B cell (primary cell): ENCODE measurements around the gene PPP1R14B. TPM values are rescaled to one million over a fixed set of nuclear protein-coding genes. Genes with fewer than 3 reads are reported as not detected.

Source experiments
- ATAC-seq: fragments of 200-7000 bp; cut with Tn5 transposase; one replicate; pipeline ENCODE4 v1.10.0; 2021; ENCODE audit warnings: low read depth, mild to moderate bottlenecking, moderate number of reproducible peaks, moderate library complexity
- CTCF ChIA-PET: fragments of 350-600 bp; sonication (Branson Sonifier 250); formaldehyde crosslinking; loops from one replicate; lab custom pipeline; 2021; ENCODE audit warnings: antibody characterized with exemption, inconsistent platforms; lab: Charles Lee
- POLR2A ChIA-PET: fragments of 350-600 bp; sonication (Branson Sonifier 250); formaldehyde crosslinking; loops from one replicate; lab custom pipeline; 2021; ENCODE audit warnings: antibody characterized with exemption; lab: Charles Lee
- DNase-seq: peaks from one replicate; pipeline ENCODE4 v3.0.0; 2013
- H2AFZ ChIP-seq: 2 replicates; pipeline ENCODE4 v1.6.1; 2012; ENCODE audit warnings: mild to moderate bottlenecking, low read depth, low read length; ENCODE audit not compliant: insufficient read depth, poor library complexity, severe bottlenecking
- H3K27ac ChIP-seq, 2 donors: 1 replicate in 1 of 2; 2 replicates in 1 of 2; pipeline ENCODE4 v1.5.1; 2012 to 2013; ENCODE audit warnings: low read length in 2 of 2, mild to moderate bottlenecking in 2 of 2, moderate library complexity in 1 of 2
- H3K27me3 ChIP-seq, 4 experiments: fragments of 200-600 bp in 1 of 4; sonication (generic) in 1 of 4; replicated peaks in 1 of 4; 1 replicate in 2 of 4; 2 replicates in 2 of 4; pipeline versions ENCODE4 v1.6.1 to v1.7.0; 2013 to 2016; ENCODE audit warnings: low read length in 3 of 4, mild to moderate bottlenecking in 2 of 4, mixed read lengths in 1 of 4, moderate library complexity in 1 of 4; ENCODE audit not compliant: insufficient read depth in 4 of 4, control insufficient read depth in 3 of 4; ENCODE audit errors: control extremely low read depth in 1 of 4
- H3K36me3 ChIP-seq, 2 experiments: replicated peaks in 1 of 2; 1 replicate in 1 of 2; 2 replicates in 1 of 2; pipeline versions ENCODE4 v1.6.1 to v1.7.1; 2013; ENCODE audit warnings: low read length in 1 of 2; ENCODE audit not compliant: insufficient read depth in 2 of 2, control insufficient read depth in 1 of 2; ENCODE audit errors: control extremely low read depth in 1 of 2, extremely low read depth in 1 of 2
- H3K4me1 ChIP-seq, 2 donors: fragments of 200-600 bp in 1 of 2; sonication (generic) in 1 of 2; 1 replicate in 1 of 2; 2 replicates in 1 of 2; pipeline versions ENCODE4 v1.5.1 to v1.6.1; 2013 to 2017; ENCODE audit warnings: low read length in 2 of 2; ENCODE audit not compliant: control insufficient read depth in 2 of 2, insufficient read depth in 2 of 2
- H3K4me2 ChIP-seq: replicated peaks from 2 replicates; pipeline ENCODE3; 2012; ENCODE audit warnings: mild to moderate bottlenecking, low read depth, low read length; ENCODE audit not compliant: poor library complexity, severe bottlenecking
- H3K4me3 ChIP-seq, 5 experiments: fragments of 200-600 bp in 1 of 5; sonication (generic) in 1 of 5; 1 replicate in 3 of 5; 2 replicates in 2 of 5; pipeline versions ENCODE4 v1.5.1 to v1.7.0; 2011 to 2016; ENCODE audit warnings: low read length in 4 of 5, mild to moderate bottlenecking in 4 of 5, low read depth in 2 of 5, control low read depth in 1 of 5, moderate library complexity in 1 of 5; ENCODE audit not compliant: insufficient read depth in 1 of 5; ENCODE audit errors: control extremely low read depth in 1 of 5, extremely low read depth in 1 of 5
- H3K79me2 ChIP-seq: fragments of 200-600 bp; sonication (generic); one replicate; pipeline ENCODE4 v1.6.0; 2016; ENCODE audit warnings: low read length; ENCODE audit not compliant: control insufficient read depth, insufficient read depth
- H3K9ac ChIP-seq: fragments of 200-600 bp; sonication (generic); 2 replicates; pipeline ENCODE4 v1.6.1; 2017; ENCODE audit warnings: mild to moderate bottlenecking, low read length, moderate library complexity
- H3K9me3 ChIP-seq, 3 donors: one replicate each; pipeline versions ENCODE4 v1.6.1 to v1.7.1; 2013; ENCODE audit warnings: low read length in 2 of 3; ENCODE audit not compliant: control insufficient read depth in 2 of 3, insufficient read depth in 1 of 3; ENCODE audit errors: control extremely low read depth in 1 of 3
- H4K20me1 ChIP-seq: 2 replicates; pipeline ENCODE4 v1.6.0; 2012; ENCODE audit warnings: mild to moderate bottlenecking, low read length; ENCODE audit not compliant: insufficient read depth, control insufficient read depth, poor library complexity, severe bottlenecking
- H3K27ac Mint-ChIP-seq: one replicate; pipeline ENCODE4 v1.8.0; 2021; ENCODE audit warnings: mixed read lengths
- H3K27me3 Mint-ChIP-seq: one replicate; pipeline ENCODE4 v1.8.0; 2021; ENCODE audit warnings: mixed read lengths
- H3K4me1 Mint-ChIP-seq: one replicate; pipeline ENCODE4 v1.8.0; 2021; ENCODE audit warnings: mixed read lengths
- H3K4me3 Mint-ChIP-seq: one replicate; pipeline ENCODE4 v1.8.0; 2021; ENCODE audit warnings: mixed read lengths
- H3K9me3 Mint-ChIP-seq: one replicate; pipeline ENCODE4 v1.8.0; 2022; ENCODE audit warnings: mixed read lengths; ENCODE audit not compliant: insufficient read depth
- CTCF ChIP-seq: fragments of 200-600 bp; IDR thresholded peaks from one replicate; pipeline ENCODE4 v1.8.0; 2022; ENCODE audit warnings: antibody characterized with exemption, mild to moderate bottlenecking
- EZH2 ChIP-seq: IDR thresholded peaks from 2 replicates; pipeline ENCODE4 v1.6.1; 2012; ENCODE audit warnings: borderline replicate concordance, low read depth, mild to moderate bottlenecking, moderate library complexity, low read length; ENCODE audit not compliant: insufficient read depth, poor library complexity, severe bottlenecking
- WGBS: methylation state at CpG from one replicate; pipeline ENCODE4 v1.1.5; 2013; ENCODE audit warnings: missing lambda C conversion rate; ENCODE audit not compliant: insufficient coverage; 5-methylcytosine and 5-hydroxymethylcytosine counted together
- intact Hi-C: fragments of 100-400 bp; cut with micrococcal nuclease; formaldehyde crosslinking; loops from one replicate; pipeline ENCODE4 v1.10.0; 2022
- polyA plus RNA-seq: library from polyadenylated mRNA; depleted of rRNA; stranded (reverse); fragments of >200 nt; gene quantifications from 2 replicates; pipeline ENCODE4 v1.2.3, GENCODE V29; 2012
- total RNA-seq, 2 donors: library from RNA; stranded (reverse); fragments of 120-200 nt in 1 of 2; gene quantifications; 1 replicate in 1 of 2; 2 replicates in 1 of 2; pipeline versions ENCODE4 v1.2.3 to v1.2.4, GENCODE V29; 2013 to 2022

The PPP1R14B gene
- total and polyA plus RNA-seq, 2 donors (not counting 1 experiment from before 2014, with no cell fraction given), result 41.2 to 51.0 TPM

- POLR2A ChIA-PET, result interaction anchor here (0.7 kb wide), 1 partner anchor 520 kb away, joined by 3 read pairs; no protein-coding TSS in a partner anchor
- H3K4me2 ChIP-seq, result no peak overlapping the region
- H3K27ac ChIP-seq, result no peak overlapping the region
- TF ChIP-seq CTCF (no peak), EZH2 (no peak)
- H3K79me2 ChIP-seq, result no peaks in the 10 kb centered on the region
- no peak overlapping the region for H3K9ac ChIP-seq
- ATAC-seq (no peak), DNase-seq (no peak)
- no peaks in the 10 kb centered on the region for H3K9me3 ChIP-seq
- intact Hi-C loops, result no loop called here
- peaks cover under 1% of the 10 kb centered on the region for H3K4me1 Mint-ChIP-seq
- H3K27ac Mint-ChIP-seq, result no peak overlapping the region
- no peak overlapping the region for H3K4me3 Mint-ChIP-seq
- WGBS, result 97% methylated on average over 24 of the region's 24 CpGs
- H4K20me1 ChIP-seq, result no peaks in the 10 kb centered on the region
- H3K36me3 ChIP-seq, result no peaks in the 10 kb centered on the region
- no peaks in the 10 kb centered on the region for H3K9me3 Mint-ChIP-seq
- no peaks in the 10 kb centered on the region for H3K27me3 Mint-ChIP-seq
- H2AFZ ChIP-seq, result no peak overlapping the region
- H3K4me3 ChIP-seq, result no peak overlapping the region
- CTCF ChIA-PET, result interaction anchor here (1.1 kb wide), 1 partner anchor 9 kb away, joined by 3 read pairs; no protein-coding TSS in a partner anchor
- no peaks in the 10 kb centered on the region for H3K4me1 ChIP-seq
- H3K27me3 ChIP-seq, result no peaks in the 10 kb centered on the region
Observed at GRCh38 chr11:64258356-64258755, 11.6 kb upstream of the PPP1R14B start.

GRCh38 chr11:64256300-64256699 lies 9.6 kb upstream of the PPP1R14B start:
- Histone ChIP-seq H4K20me1 (no peaks in the 10 kb centered on the region), H3K4me3 (no peak overlapping the region), H3K79me2 (peaks cover 4% of the 10 kb centered on the region), H3K27me3 (no peaks in the 10 kb centered on the region), H3K4me1 (peaks cover 12 to 14% of the 10 kb centered on the region in 2 donors), H3K27ac (no peak overlapping the region), H3K9me3 (no peaks in the 10 kb centered on the region), H3K36me3 (no peaks in the 10 kb centered on the region), H3K9ac (no peak overlapping the region), H2AFZ (no peak overlapping the region), H3K4me2 (no peak overlapping the region)
- DNase-seq (no peak), ATAC-seq (no peak)
- 94% methylated on average over 15 of the region's 15 CpGs for WGBS
- no peaks in the 10 kb centered on the region for H3K9me3 Mint-ChIP-seq
- CTCF ChIA-PET, result no interaction called here
- H3K4me3 Mint-ChIP-seq, result no peak overlapping the region
- no peak overlapping the region for H3K27ac Mint-ChIP-seq
- peaks cover 9% of the 10 kb centered on the region for H3K4me1 Mint-ChIP-seq
- intact Hi-C loops, result no loop called here
- no peak for TF ChIP-seq CTCF
- TF ChIP-seq EZH2, result no peak
- POLR2A ChIA-PET, result interaction anchor here (1.1 to 1.2 kb wide), 2 partner anchors 13 to 48 kb away, joined by 3 read pairs; partner anchors contain the start of gene ESRRA
- H3K27me3 Mint-ChIP-seq, result no peaks in the 10 kb centered on the region
